GM19397 (cell line): ENCODE results near the gene COL9A1.

Experiments
- ATAC-seq: cut with Tn5 transposase; IDR thresholded peaks from one replicate; pipeline ENCODE4 v1.9.1; 2021; ENCODE audit warnings: mild to moderate bottlenecking, moderate library complexity; ENCODE audit not compliant: unreplicated experiment

The COL9A1 gene

DNA sequence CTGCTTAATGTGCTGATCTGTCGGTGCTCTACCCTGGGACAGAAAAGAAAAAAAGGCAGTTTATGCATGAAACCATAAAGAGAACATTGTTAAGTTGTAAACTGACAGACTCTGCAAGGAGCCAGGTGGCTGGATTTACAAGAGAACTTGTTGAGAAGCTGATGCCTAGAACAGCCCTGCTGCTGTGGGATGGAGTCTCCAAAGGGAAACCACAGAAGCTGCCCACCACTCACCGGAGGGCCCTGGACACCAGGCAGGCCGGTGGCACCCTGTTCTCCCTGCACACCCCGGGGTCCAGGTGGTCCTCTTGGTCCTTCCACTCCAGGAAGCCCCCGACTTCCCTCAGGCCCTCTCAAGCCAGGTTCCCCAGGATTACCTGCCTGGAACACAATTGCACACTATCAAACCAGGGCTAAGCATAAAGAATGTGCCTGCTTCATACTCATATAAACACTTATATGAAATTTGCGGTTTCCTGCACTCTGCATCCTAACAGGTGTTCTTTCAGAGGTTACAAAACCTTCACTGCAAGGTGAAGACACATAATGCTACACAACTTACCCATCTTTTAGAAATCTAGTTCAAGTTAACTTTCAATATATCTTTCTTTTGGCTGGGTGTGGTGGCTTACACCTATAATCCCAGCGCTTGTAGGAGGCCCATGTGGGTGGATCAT, 68.2 kb downstream of the COL9A1 start:
- ATAC-seq: no peak

DNA sequence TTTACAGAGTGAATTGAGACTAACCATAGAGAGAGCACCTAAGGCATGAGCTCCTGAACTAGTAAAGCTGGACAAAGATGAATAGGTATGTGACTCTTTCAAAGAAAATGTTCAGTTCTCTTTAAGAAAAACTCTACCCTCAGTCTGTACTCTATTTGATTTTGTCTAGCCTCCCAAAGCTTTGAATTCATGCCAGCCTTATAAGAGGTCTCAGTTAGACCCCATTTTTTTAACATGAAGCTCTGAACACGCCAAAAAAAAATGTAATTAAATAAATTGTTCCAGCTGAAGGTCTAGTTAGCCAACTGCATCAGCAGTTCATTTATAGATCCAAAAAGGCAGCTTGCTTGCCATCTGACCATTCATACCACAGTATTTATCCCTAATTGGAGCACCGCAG, 71.6 kb downstream of the COL9A1 start:
- ATAC-seq: no peak

DNA sequence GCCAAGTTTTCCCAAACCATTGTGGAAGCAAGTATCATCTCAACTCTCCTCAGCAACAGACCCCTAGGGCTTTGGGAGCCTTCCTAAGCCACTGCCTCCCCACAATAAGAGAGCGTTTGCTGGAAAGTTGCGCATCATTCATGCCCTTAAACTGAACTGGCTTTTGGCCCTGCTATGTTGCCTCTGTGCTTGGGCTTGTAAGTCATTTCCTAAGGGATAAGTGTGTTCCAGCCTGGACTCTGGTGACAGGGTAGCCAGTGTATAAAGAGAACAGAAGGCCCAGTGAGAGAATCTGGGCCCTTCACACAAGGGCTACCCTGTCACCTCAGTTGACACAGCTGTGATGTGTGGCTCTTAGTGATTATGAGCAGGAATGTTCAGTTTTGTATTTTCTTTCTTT, 77.8 kb downstream of the COL9A1 start:
- ATAC-seq: no peak

DNA sequence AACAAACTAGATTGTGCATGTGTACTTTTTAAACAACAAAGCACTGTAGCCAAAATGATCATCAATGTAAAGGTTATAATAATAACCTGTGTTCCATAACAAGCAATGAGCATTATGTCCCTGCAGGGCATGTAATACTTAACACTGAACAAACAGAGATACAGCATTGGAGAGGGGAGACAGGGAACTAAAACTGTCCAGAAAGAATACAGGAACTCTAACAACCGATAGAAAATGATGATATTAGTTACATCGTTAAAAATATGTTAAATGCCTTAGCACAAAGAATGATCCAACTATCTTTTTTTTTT, 80.5 kb downstream of the COL9A1 start:
- no peak for ATAC-seq

DNA sequence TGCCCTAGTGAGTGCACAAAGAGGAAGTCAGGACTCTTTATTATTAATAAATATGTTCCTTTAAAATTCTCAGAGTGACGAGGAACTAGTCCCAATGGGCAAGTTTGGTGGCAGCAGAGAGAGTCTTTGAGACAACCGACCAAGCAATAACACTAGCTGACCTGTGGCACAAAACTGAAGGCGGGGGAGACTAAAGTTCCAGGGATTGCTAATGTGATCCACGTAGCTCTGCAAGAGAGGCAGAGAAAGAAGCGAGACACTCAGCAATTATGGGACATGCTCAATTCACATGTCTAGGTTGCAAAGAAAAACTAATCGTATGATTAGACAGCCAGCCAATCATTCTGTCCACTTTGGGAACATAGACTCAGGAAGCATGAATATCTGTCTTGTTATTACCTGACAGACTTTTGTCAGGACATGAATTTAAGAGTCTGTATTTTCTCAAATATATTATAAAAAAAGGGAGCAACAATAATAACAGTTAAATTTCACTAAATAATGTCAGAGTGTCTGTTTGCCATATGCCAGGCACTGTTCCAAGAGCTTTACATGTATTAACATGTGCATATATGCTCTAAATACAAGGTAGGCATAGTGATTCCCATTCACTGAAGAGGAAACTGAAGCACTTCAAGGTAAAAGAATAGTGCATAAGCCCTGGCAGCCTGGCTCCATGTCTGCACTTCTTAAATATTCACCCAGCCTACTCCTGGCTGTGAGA, 81.0 kb downstream of the COL9A1 start:
- no peak for ATAC-seq

DNA sequence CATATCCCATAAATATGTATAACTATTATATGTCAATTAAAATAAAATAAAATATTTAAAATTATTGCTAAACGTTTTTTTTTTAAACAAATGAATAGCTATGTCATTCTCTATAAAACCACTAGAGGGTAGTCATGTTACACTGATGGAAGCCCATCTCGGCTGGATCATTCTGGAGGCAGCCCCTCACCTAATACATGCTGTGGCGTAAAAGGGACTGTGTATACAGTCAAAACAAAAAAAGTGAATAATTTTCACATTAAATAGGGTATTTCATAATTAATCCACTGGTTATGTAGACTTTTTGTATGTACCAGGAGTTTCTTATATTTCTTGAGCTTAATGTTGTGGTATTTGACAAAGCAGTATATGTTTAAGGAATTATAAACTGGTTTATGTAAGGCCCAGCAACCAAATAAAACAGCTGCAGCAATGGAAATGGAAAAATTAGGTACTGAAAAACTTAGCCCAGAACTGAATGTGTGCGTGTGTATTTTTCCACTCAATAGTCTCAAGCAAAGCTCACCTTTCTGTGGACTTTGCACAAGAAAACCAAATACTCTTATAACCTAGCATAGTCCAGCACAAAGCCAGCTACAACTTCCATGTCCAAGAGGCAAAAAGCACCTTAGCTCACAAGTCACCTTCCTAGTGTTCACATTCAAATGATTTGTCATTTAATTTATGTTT, 81.7 kb downstream of the COL9A1 start:
- ATAC-seq: no peak

DNA sequence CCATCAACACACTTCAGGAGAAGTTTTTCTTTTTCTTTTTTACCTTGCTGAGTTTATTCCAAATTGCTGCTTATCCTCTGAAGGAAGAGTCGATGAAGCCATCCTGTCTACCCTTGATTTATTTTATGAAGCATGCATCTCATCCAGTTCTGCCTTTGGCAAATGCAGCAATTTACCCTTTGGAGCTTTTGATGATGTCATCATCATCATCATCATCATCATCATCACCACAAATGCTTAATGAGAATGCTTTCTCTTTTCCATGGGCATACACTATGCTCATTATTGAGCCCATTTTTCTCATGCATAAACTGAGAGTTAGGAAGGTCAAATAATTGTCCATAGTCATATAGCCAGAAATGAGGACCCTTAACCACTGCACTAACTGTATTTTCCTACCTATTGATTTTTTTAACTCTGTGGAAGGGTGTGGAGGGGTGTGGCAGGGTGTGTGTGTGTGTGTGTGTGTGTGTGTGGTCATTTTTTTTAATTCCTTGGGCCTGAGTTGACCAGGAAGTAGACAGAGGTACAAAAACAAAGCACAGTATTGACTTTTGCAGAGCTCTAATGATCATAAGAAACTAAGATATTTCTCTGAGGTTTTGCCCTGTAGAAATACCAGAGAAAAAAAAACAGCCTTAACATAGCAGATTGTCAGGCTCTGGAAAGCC, 82.8 kb downstream of the COL9A1 start:
- ATAC-seq: no peak

DNA sequence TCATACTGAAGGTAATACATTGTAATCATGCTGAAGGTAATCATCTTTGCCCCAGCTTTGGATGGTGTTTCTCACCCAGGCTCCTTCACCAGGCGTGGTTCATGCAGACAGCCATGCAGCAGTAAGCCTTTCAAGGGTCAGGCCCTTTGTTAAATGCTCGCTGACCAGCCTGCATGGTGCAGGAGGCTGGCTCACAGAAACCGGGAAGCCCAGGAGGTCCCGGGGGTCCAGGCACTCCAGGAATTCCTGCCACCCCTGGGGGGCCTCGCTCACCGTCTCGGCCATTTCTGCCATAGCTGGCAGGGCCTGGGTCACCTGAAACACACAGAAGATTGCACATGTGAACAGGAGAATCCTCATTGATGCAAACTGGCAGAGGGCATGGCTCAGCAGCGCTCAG, 86.1 kb downstream of the COL9A1 start:
- ATAC-seq: no peak

DNA sequence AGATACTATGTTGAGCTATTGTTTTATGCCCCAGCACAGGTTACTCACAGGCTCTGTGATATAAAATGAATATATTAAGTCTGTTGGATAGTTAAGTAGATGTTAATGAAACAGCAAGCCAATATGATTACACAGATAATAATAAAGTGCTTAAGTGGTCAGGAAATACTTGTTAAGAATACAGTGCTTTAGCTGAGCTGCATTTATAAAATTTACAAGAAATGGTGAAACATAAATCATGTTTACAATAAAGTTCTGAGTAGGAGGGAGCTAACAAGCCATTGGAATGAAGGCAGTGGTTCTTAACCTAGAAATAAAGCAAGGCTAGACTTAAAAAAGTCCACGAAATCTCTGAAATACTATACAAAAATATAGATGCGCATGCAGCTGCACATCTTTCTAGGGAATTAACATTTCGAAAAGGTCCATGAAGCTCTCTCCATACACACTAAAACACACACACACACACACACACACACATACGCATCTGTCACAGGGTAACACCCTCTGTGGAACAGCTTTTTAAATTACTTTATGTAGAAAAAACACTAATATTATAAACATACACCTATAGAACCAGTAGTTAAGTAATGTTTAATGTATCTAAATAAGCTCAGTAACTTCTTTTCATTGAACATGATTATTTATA, 87.3 kb downstream of the COL9A1 start:
- no peak for ATAC-seq

DNA sequence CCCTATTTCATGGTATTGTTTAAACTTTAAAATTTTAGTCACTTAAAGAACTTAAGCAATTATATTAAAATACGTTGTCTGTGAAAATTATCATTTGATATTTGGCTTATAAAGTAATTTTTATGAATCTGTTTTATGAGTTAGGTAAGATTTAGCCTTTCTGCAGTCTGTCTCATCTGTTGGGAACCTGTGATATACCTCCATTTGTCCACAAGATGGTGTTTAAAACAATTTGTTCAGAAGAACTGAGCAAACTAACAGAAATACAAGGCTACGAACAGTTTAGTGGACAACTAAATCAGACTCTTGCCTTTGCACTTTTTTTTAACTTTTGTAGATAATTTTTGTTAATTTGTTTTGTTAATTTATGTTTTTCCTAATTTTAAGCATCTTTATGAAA, 92.4 kb downstream of the COL9A1 start:
- no peak for ATAC-seq

DNA sequence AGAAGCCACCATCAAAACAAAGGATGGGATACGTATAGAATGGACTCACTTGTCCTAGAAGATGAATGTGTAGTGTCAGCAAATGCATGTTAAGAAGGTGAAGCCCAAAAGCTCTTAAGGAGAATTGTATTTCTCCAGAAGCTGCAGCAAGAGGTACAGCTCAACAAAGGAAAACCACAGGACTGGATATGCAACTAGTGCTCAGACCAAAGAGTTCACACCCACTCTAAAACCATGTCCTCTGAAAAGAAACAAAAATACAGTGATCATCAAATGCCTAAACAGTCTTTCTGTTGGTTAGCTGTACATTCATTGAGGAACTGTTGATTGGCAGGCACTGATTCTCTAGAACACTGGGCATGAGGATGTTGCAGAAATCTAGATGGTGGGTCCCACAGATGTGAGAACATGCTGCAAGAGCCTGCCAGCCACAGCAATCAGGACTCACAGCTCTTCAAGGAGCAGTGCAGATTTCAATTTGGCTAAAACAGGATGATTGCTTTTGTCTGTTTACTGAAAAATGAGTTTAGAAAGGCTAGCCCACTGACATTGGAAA, 94.6 kb downstream of the COL9A1 start:
- ATAC-seq: no peak

DNA sequence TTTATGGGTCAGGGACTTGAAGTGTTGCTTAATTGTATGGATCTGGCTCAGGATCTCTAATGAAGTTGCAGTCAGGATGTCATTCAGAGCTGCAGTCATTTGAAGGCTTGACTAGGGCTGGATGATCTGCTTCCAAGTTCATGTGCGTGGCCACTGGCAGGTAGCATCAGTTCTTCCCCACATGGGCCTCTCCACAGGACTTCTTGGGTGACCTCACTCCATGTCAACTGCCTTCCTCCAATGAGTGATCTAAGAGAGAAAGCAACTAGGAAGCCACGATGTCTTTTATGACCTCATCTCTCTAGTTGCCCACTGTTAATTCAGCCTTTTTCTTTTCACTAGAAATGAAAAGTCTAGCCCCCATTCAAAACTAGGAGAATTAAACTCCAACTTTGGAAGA, 104.1 kb downstream of the COL9A1 start:
- ATAC-seq: no peak

DNA sequence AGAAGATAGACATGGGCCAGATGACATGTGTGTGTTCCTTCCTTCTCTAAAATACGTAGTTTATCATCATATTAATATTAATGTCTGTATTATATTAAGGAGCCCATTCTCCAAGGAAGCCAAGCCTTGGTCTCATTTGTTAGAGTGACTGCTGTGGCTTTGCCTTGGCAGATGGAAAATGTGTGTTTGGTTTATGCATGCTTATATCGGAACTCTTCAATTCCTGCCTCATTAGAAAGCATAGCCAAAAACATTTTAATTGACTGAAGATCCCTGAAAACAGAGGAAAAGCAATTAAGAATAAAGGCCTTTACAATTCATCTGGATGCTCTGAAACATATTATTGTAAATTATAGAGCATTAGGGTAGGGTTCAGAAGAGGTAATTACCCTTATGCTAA, 106.4 kb downstream of the COL9A1 start:
- no peak for ATAC-seq

DNA sequence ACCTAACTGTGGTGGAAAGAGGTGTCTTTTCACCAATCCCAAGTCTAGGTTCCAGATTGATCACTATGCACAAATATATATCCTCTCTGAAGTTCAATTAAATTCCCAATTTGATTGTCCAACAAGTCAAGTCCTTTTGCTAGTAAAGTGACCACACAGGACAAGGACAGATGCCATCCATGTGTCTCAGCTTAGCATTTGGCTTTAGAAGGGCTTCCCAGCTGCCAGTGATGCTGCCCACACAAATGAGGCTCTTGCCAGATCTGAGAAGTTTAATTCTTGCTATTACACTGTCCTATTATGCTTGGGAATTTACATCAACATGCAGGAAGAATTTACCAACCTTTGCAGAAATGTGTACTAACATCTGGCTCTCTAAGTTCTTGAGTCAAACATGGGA, 108.5 kb downstream of the COL9A1 start:
- no peak for ATAC-seq

DNA sequence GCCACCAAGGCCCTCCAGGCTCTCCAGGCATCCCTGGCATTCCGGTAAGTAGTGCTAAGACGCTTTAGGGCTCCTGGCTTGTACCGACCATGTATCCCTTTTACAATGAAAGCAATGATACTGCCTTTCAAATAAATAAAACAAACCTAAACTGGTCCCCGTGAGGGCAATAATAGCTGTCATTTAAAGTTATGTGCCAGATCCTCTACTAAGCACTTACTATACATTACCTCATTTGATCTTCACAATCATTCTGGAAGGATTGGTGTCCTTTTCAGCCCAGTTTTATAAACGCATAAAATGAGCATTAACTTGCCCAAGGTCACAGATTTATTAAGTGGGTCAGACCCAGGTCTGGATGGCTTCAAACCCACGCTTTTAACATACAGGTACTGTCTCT, 114.7 kb downstream of the COL9A1 start:
- no peak for ATAC-seq

DNA sequence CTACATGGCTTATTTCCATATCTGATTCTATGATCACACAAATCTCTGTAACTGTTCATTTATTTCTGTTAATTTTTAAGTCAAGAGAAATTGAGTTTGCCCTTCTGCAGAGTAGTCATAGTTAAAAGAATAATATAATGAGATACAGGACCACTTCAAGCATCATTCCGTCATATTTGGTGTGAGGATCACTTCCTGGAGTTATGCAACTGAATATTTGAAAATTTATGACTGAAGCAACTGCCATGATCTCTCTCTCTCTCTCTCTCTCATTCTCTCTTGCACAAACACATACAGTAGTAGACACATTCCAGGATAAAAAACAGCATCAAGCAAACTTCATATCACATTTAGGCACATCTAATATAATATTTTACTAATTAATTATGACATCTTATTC, 116.4 kb downstream of the COL9A1 start:
- ATAC-seq: no peak

DNA sequence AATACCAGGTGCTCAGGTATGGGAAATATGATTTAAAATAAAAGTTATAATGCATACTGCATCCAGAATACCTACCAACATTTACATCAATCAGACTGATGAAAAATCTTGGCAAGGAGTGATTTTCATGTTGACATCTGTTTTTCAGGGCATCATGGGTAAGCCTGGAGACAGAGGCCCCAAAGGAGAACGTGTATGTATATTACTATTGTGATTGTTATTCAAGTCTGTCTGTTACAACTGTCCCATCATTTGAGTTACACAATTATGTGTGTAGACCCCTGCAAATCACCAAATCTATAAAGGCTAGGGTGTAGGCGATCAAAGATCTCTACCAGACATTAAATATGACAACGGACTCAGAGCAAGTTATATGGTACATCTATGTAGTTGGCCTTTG, 118.2 kb downstream of the COL9A1 start:
- no peak for ATAC-seq

DNA sequence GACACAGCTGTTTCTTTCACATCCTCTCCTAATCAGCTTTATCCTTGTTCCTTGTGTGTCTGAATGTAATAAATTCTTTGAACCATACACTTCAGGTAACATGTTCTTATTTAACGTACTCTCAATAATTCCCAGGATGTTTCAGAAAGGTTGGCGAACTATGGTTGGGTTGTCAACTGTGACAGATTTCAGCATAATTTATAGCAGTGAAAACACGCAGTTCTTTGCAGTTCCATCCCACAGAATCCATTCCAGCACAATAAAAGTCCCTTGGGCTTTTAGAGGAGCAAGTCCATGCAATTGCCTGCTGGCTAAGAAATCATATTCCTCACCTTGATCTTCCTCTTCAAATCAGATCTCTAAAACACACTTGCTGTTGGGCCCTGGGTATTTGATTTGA, 119.3 kb downstream of the COL9A1 start:
- ATAC-seq: no peak

DNA sequence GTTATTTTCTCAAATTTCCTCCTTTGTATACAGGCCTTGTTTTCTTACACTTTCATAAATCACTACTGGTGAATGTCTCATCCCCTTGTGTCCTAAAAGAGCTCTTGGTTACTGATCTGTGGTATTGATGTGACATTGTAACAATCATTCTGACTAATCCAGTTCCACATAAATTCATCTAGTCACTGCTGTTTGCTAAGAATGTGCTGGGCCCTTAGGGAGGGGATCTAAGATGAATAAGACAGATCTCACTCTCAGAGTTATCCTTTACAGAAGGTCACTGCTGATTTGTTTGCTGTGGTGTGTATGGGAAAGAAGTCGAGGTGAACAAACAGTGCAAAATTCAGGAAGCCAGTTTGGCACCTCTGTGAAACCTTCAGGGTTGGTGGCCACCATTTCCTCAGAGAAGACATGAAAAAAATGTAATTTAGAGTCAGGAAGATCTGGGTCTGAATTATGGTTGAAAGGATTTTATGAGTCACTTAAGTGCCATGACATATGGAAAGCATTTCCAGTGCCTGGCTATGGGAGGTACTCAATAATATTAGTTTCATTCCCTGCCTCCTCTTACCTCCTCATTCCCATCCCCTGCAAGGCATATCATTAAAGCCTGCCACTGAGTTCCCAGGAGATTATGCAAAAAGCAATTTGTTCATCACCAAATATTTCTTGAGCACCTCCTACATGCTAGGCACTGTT, 121.8 kb downstream of the COL9A1 start:
- ATAC-seq: no peak

DNA sequence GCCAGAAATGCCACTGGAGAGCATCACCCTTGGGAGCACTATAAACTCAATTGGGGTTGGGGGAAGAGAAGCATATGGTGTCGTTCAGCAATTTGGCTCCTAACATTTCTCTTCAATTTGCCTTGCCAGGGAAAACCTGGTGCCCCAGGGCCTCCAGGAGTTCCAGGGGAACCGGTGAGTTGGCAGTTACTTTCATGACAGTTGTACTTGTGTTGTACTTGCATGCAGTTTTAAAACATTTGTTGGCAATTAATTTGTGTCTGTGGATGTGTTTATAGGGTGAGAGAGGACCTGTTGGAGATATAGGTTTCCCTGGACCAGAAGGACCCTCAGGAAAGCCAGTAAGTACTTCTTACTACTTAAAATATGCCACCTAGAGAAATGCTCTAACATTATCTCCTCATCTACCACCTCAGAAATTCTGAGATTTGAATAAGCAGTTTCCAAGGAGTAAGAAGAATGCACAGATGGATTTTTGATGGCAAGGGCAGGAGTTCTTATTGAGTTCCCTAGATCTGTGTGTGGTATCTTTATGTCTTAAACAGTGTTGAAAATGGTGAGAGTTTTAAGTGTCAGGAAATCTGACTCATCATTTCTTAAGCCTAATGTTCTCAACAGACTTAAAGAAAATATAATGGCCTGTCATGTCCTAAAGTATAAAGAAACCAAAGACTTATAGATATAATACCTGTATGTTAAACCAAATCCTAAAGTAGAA, 122.5 kb downstream of the COL9A1 start:
- ATAC-seq: no peak
